Ramos (cell line): ENCODE data around the gene GPR84.

Source experiments
- in situ Hi-C: fragments of 300-500 bp; cut with MboI; formaldehyde crosslinking; loops from one replicate; pipeline ENCODE4 v1.14.3; 2022; ENCODE audit warnings: low sequenced_read_pairs; ENCODE audit not compliant: unreplicated experiment

GPR84 gene

DNA sequence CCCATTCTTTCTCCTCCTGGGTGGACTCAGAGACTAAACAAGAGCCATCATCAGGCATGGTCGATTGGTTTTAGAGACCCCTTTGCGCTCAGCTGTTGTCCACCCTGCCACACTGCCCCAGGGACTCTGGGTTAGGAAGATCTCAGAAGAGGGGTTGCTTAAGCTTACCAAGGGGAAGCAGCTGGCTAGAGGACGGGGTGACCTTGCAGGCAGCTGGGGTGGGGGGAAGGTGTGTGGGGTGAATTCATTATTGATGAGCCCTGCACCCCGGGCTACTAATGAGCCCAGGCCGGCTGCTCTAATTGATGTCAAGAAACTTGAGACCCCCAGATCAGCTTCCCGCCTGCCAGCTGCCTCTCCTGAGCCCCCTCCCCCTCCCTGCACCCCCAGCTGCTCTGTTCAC lies 28.9 kb upstream of the GPR84 start:
- in situ Hi-C loops = no loop called here

DNA sequence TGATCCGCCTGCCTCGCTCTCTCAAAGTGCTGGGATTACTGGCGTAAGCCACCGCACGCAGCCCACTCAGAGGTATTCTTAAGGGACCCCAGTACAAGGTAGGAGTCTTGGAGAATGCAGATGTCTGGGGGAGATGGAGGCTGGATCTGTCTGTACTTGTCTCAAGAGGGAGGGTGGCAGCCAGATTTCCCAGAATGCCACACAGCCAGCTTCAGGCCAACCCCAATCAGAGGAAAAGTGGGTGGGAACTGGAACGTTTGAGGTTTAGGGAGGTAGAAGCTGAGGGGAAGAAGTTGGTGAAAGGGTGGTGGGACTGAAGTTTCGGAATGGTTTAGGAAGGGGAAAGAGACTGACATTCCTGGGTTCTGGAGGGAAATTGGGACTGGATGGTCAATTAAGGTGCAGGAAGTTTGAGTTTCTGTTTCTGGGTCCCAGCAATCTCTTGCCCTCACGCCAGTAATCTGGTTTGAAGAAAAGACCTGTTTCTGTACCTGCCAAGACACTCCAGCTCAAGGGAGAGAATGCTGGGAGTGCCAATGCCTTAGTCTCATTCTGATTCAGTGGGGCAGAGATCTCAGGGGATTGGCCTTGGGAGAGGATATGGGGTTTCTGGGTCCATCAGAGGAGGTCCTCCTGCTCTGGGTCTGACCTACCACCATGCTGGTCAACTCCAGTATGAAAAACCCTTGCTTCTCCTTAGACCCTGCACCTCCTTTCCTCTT lies 28.4 kb upstream of the GPR84 start:
- in situ Hi-C loops = no loop called here

DNA sequence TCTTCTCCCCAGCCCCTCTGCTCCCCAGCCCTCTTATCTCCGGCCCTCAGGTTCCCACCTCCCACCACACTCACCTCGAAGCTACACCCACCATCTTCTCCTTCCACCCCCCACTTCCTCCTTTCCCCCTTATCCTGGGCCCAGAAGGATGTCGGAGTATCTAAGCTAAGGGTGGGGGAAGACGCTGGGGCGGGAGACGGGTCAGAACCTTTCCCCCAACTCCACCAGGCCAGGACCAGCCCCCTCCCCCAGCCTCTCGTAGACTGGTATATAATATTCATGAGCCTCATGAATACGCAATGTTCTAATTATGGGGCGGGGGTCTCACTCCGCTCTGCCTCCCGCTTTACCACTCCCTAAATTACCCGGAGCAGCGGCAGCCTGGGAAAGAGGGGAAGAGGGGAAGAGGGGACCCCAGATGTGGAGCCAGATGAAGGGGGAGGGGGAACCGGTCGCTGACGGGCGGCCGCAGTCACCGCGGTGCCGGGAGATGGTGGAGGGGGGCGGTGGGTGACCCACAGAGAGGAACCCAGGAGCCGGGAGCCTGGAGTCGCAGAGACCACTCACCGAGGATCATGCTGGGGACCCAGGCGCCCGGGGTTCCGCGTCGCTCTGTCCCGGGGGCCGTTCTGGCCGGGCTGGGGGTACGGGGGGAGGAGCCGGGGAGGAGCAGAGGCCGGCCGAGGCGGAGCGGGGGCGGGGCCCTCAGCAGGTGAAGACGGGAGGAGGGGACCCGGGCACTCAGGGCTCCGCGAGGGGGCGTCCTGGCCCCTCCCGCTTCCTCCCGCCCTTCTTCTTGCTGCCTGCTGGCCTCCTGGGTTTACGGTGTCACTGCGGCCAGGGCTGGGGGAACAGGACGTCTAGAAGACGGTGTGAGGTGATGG lies 26.6 kb upstream of the GPR84 start:
- in situ Hi-C loops = no loop called here

DNA sequence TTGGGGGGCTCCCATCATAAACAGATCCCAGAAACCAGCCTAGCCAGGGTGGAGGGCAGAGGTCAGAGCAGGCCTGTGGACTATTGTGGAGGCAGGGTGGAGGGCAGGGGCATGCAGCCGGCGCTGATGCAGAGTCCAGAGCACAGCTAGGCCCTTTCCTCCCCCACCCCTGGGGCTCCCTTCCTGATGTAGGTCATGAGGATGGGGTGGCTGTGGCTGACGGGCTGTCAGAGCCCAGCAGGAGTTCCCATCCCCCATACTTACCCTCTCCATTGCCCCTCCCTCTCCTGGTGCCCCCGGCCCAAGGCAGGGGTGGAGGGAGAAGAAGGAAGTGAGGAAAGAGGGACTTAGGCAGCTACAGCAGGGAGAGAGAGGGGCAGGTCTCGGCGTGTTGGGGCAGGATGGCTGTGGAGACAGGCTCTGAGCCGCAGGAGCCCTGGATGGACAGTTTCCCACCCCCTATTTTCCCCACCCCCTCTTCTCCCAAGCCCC lies 25.9 kb upstream of the GPR84 start:
- in situ Hi-C loops = no loop called here

DNA sequence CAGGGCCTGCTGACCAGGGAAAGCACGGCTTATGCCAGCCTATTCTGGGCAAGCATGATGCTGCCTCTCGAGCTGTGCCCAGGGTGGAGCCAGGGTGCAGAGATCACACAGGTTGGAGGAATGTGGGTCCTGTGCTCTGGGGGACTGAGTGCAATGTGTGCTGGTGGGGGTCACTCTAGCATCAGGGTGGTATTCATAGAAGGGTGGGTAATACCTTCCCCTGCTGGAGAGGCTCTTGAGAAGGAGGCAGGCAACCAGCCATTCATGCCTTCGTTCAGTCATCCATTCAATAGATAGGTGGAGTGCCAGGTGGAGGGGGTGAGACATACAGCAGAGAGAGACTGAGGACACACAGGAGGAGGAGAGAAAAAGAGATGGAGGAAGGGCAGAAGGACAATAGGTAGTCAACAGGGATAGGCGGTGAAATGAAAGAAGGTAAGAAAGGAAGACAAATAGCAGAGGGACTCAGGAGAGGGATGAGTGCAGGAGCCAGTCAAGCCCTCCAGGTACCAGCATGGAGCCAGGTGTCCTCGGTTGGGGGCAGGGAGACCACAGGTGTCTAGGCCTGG lies 25.4 kb upstream of the GPR84 start:
- in situ Hi-C loops = no loop called here

DNA sequence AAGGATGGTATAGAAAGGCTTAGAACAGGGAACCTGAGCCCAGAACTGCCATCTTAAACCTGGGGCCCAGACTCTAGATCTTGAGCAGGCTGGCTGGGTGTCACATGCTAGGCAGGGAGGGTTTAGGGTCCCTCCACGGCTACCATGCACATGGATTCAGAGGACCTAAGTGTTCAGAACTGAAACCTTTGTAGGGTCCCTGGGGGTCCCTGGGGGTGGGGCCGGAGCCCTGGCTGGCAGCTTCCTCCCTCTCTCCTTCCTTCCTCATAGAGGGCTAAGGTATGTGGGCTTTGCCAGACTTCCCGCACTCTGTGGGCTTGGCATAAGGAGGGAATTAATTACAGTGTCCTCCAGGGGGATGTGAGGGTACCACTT lies 24.8 kb upstream of the GPR84 start:
- in situ Hi-C loops = no loop called here

DNA sequence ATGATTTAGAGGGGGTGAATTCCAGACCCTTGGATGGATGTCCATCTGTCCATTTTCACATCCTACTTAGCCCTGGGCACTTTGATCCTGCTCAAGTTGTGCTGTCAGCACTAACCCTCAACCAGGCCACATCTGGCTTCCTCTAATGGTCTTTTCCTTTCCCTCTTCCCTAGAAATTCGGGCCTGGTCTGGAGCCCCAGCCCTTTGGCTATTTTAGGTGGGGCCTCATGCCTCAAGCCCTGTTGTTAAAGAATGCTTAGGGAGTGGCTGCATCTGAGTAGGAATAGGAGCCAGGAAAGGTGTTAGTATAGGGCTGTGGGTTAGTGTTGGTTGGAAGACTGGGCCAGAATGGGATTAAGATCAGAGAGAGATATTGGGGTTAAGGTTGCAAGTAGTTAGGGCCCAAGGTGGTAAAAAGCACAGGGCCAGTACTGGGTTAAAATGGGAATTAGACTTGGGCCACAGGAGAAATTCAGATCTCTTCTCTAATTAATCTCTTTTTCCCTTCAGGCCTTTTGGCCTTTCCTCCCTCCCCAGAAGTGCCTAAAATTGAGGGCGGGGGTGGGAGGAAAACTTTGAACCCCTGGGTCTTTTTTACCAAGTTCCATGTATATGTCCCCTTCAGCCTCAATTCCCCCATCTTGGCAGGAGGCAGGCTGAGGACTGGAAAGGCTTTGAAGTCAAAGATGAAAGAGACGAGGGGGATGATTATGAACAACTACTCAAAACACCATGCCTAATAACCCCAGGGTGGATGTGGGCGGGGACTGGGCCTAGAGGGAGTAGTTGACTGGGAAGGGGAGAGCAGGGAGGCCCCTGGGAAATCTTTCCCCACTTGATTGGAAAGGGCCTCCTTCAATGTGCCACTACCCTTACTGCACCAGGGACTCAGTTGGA lies 24.2 kb upstream of the GPR84 start:
- in situ Hi-C loops = no loop called here

DNA sequence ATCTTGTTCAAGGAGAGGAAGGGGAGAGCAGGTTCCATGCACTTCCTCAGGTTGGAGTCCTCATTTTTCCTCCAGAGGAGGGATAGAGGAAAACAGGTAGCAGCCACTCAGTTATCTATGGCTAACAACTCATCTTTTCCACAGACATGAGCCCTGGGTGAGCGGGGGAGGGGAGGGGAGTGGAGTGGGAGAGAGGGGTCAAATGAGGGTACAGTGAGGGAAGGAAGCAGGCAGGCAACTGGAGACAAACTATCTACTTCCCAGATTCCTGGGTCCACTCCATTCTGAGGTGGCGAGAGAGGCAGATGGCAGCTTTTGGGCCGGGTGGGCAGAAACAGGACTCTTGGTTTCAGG lies 22.8 kb upstream of the GPR84 start:
- in situ Hi-C loops = no loop called here

DNA sequence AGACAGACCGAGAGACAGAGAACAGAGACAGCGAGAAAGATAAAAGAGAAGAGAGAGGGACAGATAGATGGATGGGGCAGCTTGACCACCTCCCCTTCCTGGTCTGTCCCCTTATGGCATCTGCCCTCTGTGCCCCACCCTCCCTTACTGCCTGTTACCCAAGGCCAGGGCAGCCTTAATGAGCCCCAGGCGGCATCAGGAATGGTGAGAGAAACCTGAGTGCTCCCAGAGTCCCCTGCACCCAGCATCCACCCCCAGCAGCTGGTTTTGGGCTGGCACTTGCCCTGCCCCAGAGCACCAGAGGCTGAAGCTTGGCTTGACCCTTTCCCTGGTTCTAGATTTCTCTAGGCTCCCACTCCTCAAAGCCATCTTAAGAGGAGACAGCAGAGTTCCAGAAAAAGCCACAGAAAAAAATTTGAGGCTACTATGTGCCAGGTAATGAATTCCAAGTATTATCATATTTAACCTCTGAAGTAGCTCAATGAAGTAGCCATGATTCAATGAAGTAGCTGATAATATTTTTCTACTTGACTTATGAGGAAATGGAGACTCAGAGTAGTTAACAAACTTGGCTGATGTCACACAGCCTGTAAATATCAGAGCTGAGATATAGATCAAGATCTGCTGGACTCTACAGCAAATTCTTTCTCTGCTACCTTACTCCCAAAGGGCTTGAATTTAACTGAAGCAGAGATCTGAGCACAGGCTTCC lies 22.3 kb upstream of the GPR84 start:
- in situ Hi-C loops = no loop called here

DNA sequence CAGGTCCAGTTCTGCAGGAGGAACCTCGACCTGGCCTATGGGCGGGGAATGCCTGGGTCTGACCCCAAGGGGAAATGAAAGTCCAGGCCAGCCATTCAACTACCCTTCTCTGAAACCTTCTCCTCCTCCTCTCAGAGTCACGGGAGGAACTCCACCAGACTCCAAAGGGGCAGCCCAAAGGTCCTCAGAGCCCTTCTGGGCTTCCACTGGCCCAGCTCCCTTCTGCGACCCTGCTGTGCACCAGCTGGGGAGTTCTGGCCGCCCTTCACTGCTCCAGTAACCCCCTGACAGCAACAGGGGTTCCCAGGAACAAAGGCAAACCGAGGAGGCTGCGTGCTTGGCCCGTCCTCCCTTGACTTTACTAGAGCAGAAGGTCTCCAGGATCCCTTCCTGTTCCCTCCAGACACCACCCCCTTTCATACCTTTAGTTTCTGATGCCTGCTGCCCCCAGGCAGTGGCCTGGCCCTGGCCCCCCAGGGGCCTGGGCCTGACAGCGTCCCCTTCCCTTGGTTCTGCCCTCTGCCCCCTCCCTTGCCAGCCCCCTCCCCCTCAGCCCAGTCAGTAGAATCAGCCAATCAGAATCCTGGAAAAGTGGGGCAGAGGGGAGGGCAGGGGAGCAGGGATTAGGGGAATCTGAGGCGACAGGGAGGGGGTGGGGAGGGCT lies 21.1 kb upstream of the GPR84 start:
- in situ Hi-C loops = no loop called here

DNA sequence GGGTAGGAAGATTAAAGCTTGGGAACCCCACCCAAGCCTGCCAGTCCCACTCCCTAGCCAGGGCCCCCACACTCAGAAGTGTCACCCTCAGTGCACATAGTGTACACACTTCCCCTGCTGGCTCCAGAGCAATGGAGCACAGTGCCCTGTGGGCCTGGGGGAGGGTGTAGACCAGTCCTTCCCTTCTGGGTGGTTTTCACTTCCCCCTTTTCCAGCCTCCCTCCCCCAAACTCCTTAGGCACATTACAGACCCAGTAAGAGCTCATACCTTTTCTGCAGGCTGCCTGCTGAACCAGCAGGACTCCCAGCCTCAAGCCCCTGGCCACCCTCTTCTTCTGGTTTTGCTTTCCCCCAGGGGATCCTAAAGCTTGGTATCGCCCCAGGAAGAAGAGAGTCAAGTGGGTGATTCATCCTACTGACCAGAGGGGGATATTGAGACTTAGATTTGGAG lies 20.3 kb upstream of the GPR84 start, which contains the start of gene ZNF385A:
Gene ZNF385A (minus strand): TSS at position 143 of the 451 bp plus-strand sequence. CDS start 219 bp downstream, outside the sequence.
- in situ Hi-C loops = no loop called here

DNA sequence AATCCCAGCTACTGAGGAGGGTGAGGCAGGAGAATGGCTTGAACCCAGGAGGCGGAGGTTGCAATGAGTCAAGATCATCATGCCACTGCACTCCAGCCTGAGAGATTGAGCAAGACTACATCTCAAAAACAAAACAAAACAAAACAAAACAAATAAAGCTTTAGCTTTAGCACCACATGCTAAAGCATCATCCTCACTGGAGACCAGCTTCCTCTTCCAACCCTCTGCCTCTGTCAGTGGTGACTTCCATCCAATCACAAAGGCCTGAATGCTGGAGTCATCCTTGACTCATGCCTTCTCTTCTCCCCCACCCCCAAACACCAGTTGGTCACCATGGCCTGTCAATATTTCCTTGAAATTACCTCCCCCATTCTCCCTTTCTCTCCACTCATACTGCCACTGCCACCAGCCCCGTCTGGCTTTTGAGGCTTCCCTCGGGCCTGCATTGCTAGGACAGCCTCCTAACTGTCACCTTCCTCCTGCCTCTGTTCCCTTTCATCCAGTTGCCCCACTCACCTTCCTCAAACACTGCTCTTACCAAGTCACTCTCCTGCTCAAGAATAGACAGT lies 18.8 kb upstream of the GPR84 start:
- in situ Hi-C loops = no loop called here

DNA sequence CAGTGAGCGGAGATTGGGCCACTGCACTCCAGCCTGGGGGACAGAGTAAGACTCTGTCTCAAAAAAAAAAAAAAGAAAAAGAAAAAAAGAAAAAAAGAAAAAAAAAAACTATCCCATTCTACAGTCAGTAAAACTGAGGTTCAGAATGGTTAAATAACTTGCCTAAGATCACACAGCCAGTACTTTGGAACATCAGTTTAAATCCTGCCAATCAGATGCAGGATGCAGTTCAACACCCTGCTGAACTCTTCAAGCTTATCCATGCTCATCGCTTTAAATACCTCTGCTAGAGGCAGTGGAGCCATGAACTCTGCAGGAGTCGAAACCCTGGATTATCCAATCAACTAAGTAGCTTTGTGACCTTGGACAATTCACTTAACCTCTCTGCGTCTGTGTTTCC lies 16.9 kb upstream of the GPR84 start:
- in situ Hi-C loops = no loop called here

DNA sequence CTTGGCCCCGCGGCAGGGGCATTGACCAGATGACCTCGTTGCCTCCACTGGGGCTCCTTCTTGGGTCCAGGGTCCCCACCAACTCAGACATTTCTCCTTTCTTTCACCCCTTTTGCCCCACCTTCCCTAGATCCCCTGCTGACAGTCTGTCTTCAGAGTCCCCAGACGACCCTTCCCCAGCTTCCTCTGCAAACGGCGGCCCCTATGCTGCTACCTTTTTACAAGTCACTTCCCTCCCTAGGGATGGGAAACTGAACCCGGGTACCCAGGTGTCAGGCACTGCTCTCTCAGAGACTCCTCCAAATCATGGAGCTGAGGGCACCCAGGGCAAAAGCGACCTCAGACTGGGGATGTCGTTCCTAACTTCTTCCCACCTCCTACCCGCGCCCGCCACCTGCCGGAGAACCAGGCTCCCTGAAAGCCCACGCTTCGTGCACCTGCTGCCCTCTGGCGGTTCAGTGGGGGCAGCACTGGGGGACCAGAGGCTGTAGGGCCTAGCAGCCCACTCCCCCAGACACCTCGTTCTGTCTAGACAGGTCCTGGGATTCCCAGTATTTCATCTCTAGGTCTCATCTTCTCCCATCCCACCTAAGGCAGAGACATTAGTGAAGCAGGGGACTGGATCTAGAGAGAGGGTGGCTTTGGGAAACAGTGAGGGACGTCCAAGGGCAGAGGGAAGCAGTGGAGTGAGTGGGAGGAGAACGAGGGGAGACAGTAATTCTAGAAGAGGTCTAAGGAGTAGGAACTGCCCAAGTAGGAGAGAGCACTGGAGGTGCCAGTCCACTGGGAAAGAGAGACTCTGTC lies 15.3 kb upstream of the GPR84 start:
- in situ Hi-C loops = no loop called here

DNA sequence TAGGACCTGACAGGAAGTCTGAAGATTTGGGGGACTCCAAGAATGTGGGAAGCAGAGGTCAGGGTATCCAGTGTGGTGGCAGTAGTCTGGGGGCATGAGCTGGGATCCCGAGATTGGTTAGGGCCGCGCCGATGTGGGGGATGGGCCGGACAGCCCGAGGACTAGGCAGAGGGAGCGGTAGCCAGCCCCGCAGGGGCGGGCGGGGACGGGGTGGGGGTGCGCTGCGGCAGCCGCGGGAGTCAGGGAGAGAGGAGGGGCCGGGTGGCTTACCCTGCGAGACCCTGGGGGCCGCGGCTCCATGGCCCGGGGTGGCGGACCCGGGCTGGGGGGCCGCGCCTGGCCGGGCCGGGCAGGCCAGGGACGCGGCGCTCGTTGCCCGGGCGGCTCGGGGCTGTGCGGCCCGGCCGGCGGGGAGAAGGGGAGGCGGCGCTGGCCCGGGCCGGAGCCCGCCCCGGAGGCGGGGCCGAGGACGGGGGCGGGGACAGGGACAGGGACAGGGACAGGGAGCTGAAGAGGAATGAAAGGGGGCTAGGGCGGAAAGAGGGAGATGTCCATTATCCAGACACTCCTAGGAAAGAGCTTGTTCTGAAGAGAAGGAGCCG lies 14.6 kb upstream of the GPR84 start:
- in situ Hi-C loops = no loop called here

DNA sequence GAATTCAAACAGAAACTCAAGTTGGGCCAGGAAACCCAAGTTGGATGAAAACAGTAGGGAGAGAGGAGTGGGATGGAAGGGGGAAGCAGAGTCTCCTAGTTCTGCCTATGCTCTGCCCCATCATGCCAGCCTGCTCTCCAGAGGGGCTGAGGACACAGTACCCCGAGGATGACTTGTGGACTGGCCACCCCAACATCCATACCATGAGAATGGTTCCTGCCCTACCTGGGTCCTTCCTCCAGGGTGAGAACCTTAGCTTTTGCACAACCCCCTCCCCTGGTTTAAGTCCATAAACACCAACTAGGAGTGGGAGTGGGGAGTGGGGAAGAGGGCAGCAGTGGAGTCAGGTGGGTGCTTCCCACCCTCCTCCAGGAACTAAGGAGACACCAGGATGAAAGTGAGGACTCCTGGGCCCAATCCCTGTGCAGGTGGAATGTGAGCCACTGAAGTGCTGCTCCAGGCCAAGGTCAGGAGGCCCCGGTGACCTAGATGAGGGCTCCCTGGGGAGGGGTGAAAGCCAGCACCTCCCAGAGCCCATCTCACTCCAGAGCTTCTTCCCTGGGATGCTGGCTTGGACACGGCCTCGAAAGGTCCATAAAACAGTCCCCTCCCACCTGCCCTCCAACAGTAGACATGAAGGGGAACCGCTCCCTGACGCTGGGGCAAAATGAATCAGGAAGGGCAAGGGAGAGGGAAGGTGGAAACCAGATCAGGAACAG lies 13.7 kb upstream of the GPR84 start:
- in situ Hi-C loops = no loop called here

DNA sequence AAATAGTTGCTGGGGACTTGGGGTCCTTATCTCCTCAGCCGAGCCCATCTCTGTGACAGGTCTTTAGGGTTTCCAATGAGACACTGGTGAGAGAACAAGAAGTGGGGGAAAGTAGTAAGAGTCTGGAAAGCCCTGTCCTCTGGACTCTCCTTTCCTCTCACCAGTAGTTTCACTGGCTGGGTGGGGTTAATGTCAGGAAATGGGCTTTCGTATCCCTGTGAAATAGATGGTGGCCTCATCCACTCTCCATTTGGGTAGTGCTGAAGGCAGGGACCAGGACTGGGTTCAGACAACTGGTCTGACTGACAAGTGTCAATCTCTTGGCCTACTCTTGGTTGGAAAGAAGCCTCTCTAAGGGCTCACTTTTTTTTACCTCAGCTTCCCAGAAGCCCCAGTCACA lies 12.7 kb upstream of the GPR84 start:
- in situ Hi-C loops = no loop called here
